22Rv1 (cell line): ENCODE results near the gene ACP6.

Experiments
- ZFX ChIP-seq: fragments of 450-650 bp; IDR thresholded peaks from 2 replicates; pipeline ENCODE4 v1.6.1; 2017; ENCODE audit warnings: antibody characterized with exemption, borderline replicate concordance
- TF ChIP-seq, protein P1 (sequence below): fragments of 450-650 bp; IDR thresholded peaks from 2 replicates; pipeline ENCODE4 v1.5.1; 2017; ENCODE audit warnings: mild to moderate bottlenecking

DNA sequence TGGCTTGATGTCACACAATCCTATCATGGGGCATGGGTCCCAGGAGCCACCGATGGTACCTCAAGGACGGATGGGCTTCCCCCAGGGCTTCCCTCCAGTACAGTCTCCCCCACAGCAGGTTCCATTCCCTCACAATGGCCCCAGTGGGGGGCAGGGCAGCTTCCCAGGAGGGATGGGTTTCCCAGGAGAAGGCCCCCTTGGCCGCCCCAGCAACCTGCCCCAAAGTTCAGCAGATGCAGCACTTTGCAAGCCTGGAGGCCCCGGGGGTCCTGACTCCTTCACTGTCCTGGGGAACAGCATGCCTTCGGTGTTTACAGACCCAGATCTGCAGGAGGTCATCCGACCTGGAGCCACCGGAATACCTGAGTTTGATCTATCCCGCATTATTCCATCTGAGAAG, 46.3 kb downstream of the ACP6 start:
- TF ChIP-seq, protein P1, sequence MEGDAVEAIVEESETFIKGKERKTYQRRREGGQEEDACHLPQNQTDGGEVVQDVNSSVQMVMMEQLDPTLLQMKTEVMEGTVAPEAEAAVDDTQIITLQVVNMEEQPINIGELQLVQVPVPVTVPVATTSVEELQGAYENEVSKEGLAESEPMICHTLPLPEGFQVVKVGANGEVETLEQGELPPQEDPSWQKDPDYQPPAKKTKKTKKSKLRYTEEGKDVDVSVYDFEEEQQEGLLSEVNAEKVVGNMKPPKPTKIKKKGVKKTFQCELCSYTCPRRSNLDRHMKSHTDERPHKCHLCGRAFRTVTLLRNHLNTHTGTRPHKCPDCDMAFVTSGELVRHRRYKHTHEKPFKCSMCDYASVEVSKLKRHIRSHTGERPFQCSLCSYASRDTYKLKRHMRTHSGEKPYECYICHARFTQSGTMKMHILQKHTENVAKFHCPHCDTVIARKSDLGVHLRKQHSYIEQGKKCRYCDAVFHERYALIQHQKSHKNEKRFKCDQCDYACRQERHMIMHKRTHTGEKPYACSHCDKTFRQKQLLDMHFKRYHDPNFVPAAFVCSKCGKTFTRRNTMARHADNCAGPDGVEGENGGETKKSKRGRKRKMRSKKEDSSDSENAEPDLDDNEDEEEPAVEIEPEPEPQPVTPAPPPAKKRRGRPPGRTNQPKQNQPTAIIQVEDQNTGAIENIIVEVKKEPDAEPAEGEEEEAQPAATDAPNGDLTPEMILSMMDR: no peak
- no peak for TF ChIP-seq ZFX
